ENCODE results near the gene SFXN2.

GRCh38 chr10:102705531-102705930 lies 8.9 kb upstream of the SFXN2 start:
- TF ChIP-seq CTCF (conservative IDR thresholded peaks at IDR 0.05; ENCODE audit: low read length) (no peak), EZH2phosphoT487 (IDR thresholded peaks at IDR 0.05; ENCODE audit: borderline replicate concordance) (no peak)
